SIG-M5 (cell line): ENCODE data around the gene MAP4K1.

Experiments
- DNase-seq: peaks from one replicate; lab custom pipeline; 2025; lab: John Stamatoyannopoulos, UW

Gene MAP4K1

GRCh38 chr19:38617764-38618589 is at the start of gene MAP4K1:
MAP4K1 (minus strand) TSS chr19:38617953; CDS start chr19:38617895, 58 bp downstream.
- no peak for DNase-seq

DNA sequence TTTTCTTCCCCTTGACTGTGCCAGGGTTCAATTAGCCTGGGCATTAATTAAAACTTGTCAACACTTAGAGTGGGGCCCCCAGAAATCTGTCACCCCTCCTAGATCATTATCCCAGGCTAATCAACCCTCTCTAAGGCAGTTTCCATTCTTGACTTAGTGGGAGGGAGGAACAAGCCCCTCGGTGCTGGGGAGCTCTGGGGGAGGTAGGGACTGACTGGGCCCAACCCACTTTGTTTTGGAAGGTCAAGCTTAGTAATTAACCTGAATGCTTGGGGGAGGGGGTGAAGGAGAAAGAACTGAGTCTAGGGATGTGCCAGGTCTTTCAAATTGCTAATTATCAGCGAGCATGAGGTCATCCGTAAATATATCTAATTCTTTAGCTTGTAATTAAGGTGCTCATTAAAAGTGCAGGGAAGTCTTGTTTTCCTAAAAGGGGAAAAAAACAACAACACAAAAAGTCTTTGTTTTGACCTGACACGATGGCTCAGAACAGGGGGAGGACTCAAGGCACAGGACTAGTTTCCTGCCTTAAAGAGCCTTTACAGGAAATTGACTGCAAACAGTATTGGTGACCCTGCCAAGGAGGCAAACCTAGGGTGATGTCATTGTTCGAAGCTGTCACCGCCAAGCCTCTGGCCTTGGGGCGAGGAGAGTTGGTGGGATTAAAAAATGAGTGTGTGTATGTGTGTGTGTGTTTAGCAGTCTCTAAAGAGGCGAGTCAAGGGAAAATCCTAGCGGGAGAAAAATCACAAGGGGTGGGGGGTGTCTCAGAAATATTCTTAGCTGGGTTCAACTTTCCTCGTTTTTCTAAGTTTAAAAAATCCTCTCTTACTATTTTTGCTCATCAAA is 49.1 kb upstream of the MAP4K1 start:
- no peak for DNase-seq

DNA sequence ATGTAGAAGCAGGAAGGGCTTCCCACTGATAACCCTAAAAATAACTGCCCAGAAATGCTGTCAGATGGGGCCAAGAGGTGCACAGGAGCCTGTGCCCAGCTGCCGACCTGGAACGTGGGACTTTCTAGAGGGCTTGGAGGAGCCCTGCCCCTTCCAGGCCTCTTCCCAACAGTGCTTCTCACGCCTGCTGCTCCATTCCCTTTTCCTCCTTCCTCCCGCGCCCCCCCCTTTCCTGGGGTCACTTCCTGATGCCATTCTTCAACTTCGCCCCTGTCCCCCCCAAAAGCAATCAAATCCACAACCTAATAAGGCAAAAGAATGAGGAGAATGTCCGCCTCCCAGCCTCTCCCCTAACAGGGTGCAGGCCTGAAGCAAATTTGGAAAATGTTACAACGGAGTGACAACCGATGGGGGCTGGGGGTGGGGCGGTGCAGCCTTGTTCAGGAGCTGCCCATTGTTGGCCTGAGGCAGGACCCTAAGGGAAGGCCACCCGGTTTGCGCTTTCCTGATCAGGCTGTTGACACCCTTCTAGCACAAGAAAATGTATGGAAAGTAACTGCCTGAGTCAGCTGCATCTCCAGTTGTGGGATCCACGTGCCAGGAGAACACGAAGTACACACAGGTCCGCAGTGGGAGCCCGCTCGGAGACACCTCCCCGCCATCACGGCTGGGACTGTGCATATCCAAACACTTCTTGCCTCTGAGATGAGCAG is 48.4 kb upstream of the MAP4K1 start:
- no peak for DNase-seq

- DNase-seq, result no peak
Measured at GRCh38 chr19:38665219-38665931, 47.6 kb upstream of the MAP4K1 start.

GRCh38 chr19:38664503-38665211 is 46.9 kb upstream of the MAP4K1 start:
- DNase-seq, result no peak

DNA sequence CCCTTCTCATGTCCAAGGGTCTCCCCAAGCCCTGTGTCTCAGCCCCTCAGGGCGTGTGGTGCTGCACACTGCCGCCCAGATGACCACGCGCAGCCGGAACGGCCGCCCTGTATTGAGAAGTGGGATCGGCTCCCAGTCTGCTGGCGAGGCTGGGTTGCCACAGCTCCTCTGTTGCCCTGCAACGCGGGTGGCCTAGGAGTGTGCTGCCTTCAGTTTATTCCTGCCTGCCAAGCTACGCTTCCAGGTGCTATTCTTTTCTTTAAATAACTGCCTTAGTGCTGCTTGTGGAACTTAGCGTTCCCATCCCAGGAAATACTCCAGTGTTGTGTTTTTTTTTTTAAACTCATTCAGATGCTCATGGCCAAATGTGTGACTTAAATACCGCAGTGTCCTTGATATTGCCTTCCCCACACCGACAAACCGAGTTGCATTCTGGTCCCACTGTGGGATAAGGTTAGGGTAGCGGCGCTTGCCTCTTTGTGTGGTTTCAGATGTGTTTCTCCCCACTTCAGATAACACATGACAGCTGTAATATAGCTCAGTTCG is 46.3 kb upstream of the MAP4K1 start:
- DNase-seq, result no peak

GRCh38 chr19:38663156-38663651 is 45.5 kb upstream of the MAP4K1 start:
- no peak for DNase-seq

GRCh38 chr19:38662537-38663155 is 44.9 kb upstream of the MAP4K1 start:
- DNase-seq, result no peak

GRCh38 chr19:38661996-38662395 is 44.2 kb upstream of the MAP4K1 start:
- DNase-seq, result no peak

- DNase-seq, result no peak
Measured at GRCh38 chr19:38661136-38661535, 43.4 kb upstream of the MAP4K1 start.

GRCh38 chr19:38660724-38661123 is 43.0 kb upstream of the MAP4K1 start:
- DNase-seq, result no peak

GRCh38 chr19:38658462-38659306 is 40.9 kb upstream of the MAP4K1 start:
- DNase-seq, result no peak

DNA sequence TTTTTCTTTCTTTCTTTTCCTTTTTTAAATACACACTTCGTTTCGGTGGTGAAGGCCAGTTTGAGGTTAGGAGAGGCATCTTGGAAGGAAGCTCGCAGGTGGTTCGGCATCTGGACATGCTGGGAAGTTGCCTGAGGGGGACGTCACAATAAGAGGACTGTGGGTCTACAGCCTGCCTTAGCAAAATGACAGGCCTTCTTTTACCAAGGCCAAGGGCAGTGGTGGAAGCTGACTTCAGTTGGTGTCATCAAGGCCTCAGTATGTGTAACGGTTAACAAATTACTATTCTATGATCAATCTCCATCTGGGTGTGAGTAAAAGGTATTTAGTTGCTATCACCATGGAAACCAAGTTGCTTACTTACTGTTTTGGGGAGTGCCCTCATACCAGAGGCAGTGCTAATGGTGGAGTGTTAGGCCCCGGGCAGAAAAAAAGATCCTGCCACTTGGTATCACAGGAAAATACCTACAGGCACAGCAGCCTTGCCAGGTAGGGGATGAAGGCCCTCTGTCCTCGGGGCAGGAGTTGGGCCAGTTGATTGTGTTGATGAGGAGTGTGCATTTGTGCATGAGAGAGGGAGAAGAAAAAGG is 40.0 kb upstream of the MAP4K1 start:
- DNase-seq, result no peak

- DNase-seq, result no peak
Measured at GRCh38 chr19:38656171-38656981, 38.6 kb upstream of the MAP4K1 start.

DNA sequence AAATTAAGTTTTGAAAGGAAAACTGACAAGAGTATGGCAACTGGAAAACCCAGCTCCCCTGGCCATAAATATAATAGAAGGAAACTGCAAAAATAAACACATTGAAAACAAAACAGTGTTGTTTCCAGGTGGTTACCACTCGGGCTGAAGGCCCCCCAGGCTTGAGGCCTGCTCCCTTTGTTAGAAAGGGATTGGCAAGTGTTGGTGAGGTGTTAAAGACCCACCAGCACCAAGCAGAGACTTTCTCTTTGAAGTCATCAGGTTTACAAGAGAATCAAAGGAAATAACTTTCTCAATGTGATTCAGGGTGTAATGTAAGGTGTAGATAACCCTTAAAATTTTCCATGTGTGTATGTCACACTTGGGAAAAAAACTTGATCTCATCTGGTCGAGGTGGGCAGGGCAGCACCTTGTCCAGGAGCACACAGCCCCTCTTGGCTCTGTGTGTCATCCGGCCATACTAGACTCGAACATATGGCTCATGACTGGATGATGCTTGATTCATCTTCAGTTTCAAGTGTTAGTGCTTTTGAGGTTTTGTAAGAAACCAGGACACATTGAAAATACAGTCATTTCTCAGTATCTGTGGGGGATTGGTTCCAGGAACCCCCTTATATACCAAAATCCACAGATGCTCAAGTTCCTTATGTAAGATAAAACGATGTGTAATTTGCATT is 37.5 kb upstream of the MAP4K1 start:
- no peak for DNase-seq

DNA sequence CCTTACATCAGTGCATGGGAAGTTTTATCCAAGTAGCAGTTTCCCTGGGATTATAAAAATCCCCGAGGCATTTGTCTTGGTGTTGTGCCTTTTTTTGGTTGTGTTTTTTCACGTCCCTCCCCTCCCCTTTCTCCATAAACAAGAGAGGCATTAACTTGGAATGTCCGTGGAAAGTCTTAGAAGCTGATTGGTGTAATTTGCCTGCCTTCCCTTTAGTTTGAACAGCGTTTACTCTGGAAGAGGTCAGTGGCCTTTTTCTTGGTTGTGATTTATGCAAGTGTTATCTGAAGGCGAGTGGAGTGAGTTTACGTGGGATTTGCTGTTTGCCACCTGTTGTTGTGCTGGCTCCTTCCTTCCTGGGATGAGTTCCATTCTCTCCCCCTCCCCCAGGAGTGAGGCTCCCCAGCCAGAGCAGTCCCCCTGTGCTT is 36.9 kb upstream of the MAP4K1 start:
- no peak for DNase-seq

DNA sequence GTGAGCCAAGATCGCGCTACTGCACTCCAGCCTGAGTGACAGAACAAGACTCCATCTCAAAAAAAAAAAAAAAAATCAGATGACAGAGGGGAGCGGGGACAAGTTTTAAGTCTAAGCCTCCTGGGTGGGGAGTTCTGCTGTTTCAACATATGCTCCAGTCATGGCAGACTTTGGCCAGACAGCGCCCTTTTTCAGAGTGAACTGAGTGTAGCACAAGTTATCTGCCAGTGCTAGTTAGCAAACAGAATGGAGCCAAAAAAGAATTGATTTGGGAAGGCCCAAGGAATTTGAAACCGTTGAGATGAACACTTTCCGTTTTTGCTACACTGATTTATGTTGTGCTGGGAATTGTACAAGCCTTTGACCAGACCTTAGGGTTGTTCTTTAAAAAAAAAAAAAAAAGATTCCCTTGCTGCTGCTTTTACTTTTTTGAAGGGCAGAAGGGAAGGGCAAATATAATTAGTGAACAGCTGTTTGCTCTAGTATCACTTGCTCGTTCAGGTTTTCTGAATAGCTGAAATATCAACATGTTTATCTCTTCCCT is 35.3 kb upstream of the MAP4K1 start:
- DNase-seq, result no peak
